ENCODE data around the gene RNF7.
"Not testable (repeated sequence)": the region's sequence is repeated elsewhere in the genome, so short reads cannot be mapped to it uniquely, and the experiment has no call there.

The RNF7 gene

GRCh38 chr3:141743305-141743704, 5.2 kb downstream of the RNF7 start:
- Mint-ChIP-seq H3K4me1 (peaks cover 32% of the 10 kb centered on the region), H3K9me3 (no peaks in the 10 kb centered on the region), H3K27ac (no peak overlapping the region), H3K27me3 (no peaks in the 10 kb centered on the region), H3K4me3 (no peak overlapping the region), H3K36me3 (peaks cover 44% of the 10 kb centered on the region)
- CTCF ChIA-PET, result no interaction called here
- DNase-seq, result no peak

GRCh38 chr3:141746962-141747361, 8.9 kb downstream of the RNF7 start:
- CTCF ChIA-PET, result no interaction called here
- no peaks in the 10 kb centered on the region for H3K27me3 Mint-ChIP-seq
- H3K4me1 Mint-ChIP-seq, result peaks cover 7% of the 10 kb centered on the region
- no peak for DNase-seq
- no peaks in the 10 kb centered on the region for H3K9me3 Mint-ChIP-seq
- H3K36me3 Mint-ChIP-seq, result peaks cover 44% of the 10 kb centered on the region
- H3K27ac Mint-ChIP-seq, result no peak overlapping the region
- no peak overlapping the region for H3K4me3 Mint-ChIP-seq

GRCh38 chr3:141753399-141753798, 15.3 kb downstream of the RNF7 start:
- H3K9me3 Mint-ChIP-seq, result no peaks in the 10 kb centered on the region
- H3K27ac Mint-ChIP-seq, result no peak overlapping the region
- no peak for DNase-seq
- CTCF ChIA-PET, result interaction anchor here (1.3 to 1.7 kb wide), 2 partner anchors 12 to 14 kb away, joined by 3 to 9 read pairs; partner anchors contain the start of gene RNF7
- H3K4me1 Mint-ChIP-seq, result no peaks in the 10 kb centered on the region
- H3K27me3 Mint-ChIP-seq, result no peaks in the 10 kb centered on the region
- H3K36me3 Mint-ChIP-seq, result peaks cover 11% of the 10 kb centered on the region
- H3K4me3 Mint-ChIP-seq, result no peak overlapping the region

- CTCF ChIA-PET, result no interaction called here
- H3K4me3 Mint-ChIP-seq, result no peak overlapping the region
- no peaks in the 10 kb centered on the region for H3K4me1 Mint-ChIP-seq
- H3K9me3 Mint-ChIP-seq, result no peaks in the 10 kb centered on the region
- no peak overlapping the region for H3K27ac Mint-ChIP-seq
- no peaks in the 10 kb centered on the region for H3K27me3 Mint-ChIP-seq
- no peak for DNase-seq
- peaks cover 8% of the 10 kb centered on the region for H3K36me3 Mint-ChIP-seq
Measured at GRCh38 chr3:141754032-141754431, 15.9 kb downstream of the RNF7 start.

- H3K36me3 Mint-ChIP-seq, H3K4me3 Mint-ChIP-seq, H3K27me3 Mint-ChIP-seq, H3K27ac Mint-ChIP-seq, DNase-seq, H3K9me3 Mint-ChIP-seq, H3K4me1 Mint-ChIP-seq, CTCF ChIA-PET: not testable (repeated sequence)
Measured at GRCh38 chr3:141762552-141762951, 24.5 kb downstream of the RNF7 start.

GRCh38 chr3:141763088-141763750, 25.1 kb downstream of the RNF7 start, which contains the start of gene GRK7:
Gene GRK7, plus strand, starts transcription at chr3:141763408. Its CDS starts 14,877 bp downstream, at chr3:141778285.
- Mint-ChIP-seq H3K27ac (no peak within 1 kb of the TSS), H3K27me3 (no peaks in the 10 kb centered on the region), H3K4me1 (peaks cover 14% of the 10 kb centered on the region), H3K4me3 (no peak within 1 kb of the TSS), H3K9me3 (no peaks in the 10 kb centered on the region), H3K36me3 (no peaks in the 10 kb centered on the region)
- CTCF ChIA-PET, result interaction anchor here (0.6 kb wide), 1 partner anchor 464 kb away, joined by 4 read pairs; no protein-coding TSS in a partner anchor
- DNase-seq, result no peak

GRCh38 chr3:141764045-141764444, 25.9 kb downstream of the RNF7 start:
- no peaks in the 10 kb centered on the region for H3K9me3 Mint-ChIP-seq
- peaks cover 14% of the 10 kb centered on the region for H3K4me1 Mint-ChIP-seq
- H3K27ac Mint-ChIP-seq, result no peak overlapping the region
- DNase-seq, result no peak
- H3K36me3 Mint-ChIP-seq, result no peaks in the 10 kb centered on the region
- H3K4me3 Mint-ChIP-seq, result no peak overlapping the region
- CTCF ChIA-PET, result interaction anchor here (0.6 kb wide), 1 partner anchor 463 kb away, joined by 4 read pairs; no protein-coding TSS in a partner anchor
- H3K27me3 Mint-ChIP-seq, result no peaks in the 10 kb centered on the region

- no peaks in the 10 kb centered on the region for H3K36me3 Mint-ChIP-seq
Measured at GRCh38 chr3:141764465-141764864, 26.4 kb downstream of the RNF7 start.

GRCh38 chr3:141764986-141765385, 26.9 kb downstream of the RNF7 start:
- Mint-ChIP-seq H3K27ac (no peak overlapping the region), H3K4me3 (no peak overlapping the region), H3K27me3 (no peaks in the 10 kb centered on the region), H3K9me3 (no peaks in the 10 kb centered on the region), H3K36me3 (no peaks in the 10 kb centered on the region), H3K4me1 (peaks cover 14% of the 10 kb centered on the region)
- CTCF ChIA-PET, result interaction anchor here (0.6 to 1.4 kb wide), 4 partner anchors 10 to 148 kb away, joined by 3 read pairs; no protein-coding TSS in a partner anchor
- DNase-seq, result no peak

More at GRCh38 chr3:141764465-141764864, 26.4 kb downstream of the RNF7 start:
- Mint-ChIP-seq H3K9me3 (no peaks in the 10 kb centered on the region), H3K4me1 (peaks cover 14% of the 10 kb centered on the region), H3K4me3 (no peak overlapping the region), H3K27ac (no peak overlapping the region), H3K27me3 (no peaks in the 10 kb centered on the region)
- no peak for DNase-seq
- CTCF ChIA-PET, result interaction anchor here (1.1 kb wide), 1 partner anchor 13 kb away, joined by 3 read pairs; no protein-coding TSS in a partner anchor

GRCh38 chr3:141767066-141767465, 29.0 kb downstream of the RNF7 start:
- Mint-ChIP-seq H3K36me3 (no peaks in the 10 kb centered on the region), H3K4me1 (peaks cover 14% of the 10 kb centered on the region), H3K27me3 (no peaks in the 10 kb centered on the region), H3K27ac (no peak overlapping the region), H3K9me3 (no peaks in the 10 kb centered on the region), H3K4me3 (no peak overlapping the region)
- DNase-seq, result no peak
- CTCF ChIA-PET, result no interaction called here

- Mint-ChIP-seq H3K4me1 (peaks cover 14% of the 10 kb centered on the region), H3K9me3 (no peaks in the 10 kb centered on the region), H3K4me3 (no peak overlapping the region), H3K27me3 (no peaks in the 10 kb centered on the region), H3K36me3 (no peaks in the 10 kb centered on the region), H3K27ac (no peak overlapping the region)
- CTCF ChIA-PET, result no interaction called here
- DNase-seq, result no peak
Measured at GRCh38 chr3:141769221-141769894, 31.3 kb downstream of the RNF7 start.

GRCh38 chr3:141773676-141774075, 35.6 kb downstream of the RNF7 start:
- Mint-ChIP-seq H3K36me3 (no peaks in the 10 kb centered on the region), H3K4me3 (no peak overlapping the region), H3K27ac (no peak overlapping the region), H3K4me1 (no peaks in the 10 kb centered on the region), H3K9me3 (no peaks in the 10 kb centered on the region), H3K27me3 (peaks cover 3% of the 10 kb centered on the region)
- DNase-seq, result no peak
- CTCF ChIA-PET, result interaction anchor here (1.0 kb wide), 1 partner anchor 35 kb away, joined by 3 read pairs; no protein-coding TSS in a partner anchor

- Mint-ChIP-seq H3K9me3 (no peaks in the 10 kb centered on the region), H3K4me3 (no peak overlapping the region), H3K4me1 (no peaks in the 10 kb centered on the region), H3K36me3 (no peaks in the 10 kb centered on the region), H3K27ac (no peak overlapping the region), H3K27me3 (peaks cover 12% of the 10 kb centered on the region)
- DNase-seq, result no peak
- CTCF ChIA-PET, result interaction anchor here (0.8 kb wide), 1 partner anchor 99 kb away, joined by 3 read pairs; no protein-coding TSS in a partner anchor
Measured at GRCh38 chr3:141776376-141776775, 38.3 kb downstream of the RNF7 start.

GRCh38 chr3:141776885-141777284, 38.8 kb downstream of the RNF7 start:
- no peak for DNase-seq
- H3K9me3 Mint-ChIP-seq, result no peaks in the 10 kb centered on the region
- H3K4me1 Mint-ChIP-seq, result no peaks in the 10 kb centered on the region
- CTCF ChIA-PET, result no interaction called here
- H3K27me3 Mint-ChIP-seq, result peaks cover 13% of the 10 kb centered on the region
- no peaks in the 10 kb centered on the region for H3K36me3 Mint-ChIP-seq
- H3K4me3 Mint-ChIP-seq, result no peak overlapping the region
- H3K27ac Mint-ChIP-seq, result no peak overlapping the region

Measured in activated naive CD4-positive, alpha-beta T cell treated with anti-CD3 and anti-CD28 coated beads, Interleukin-2, amount 10 ng/mL, durations not matched to agents 7 days and 5 days (primary cell).